HepG2 (cell line): ENCODE data around the gene MYH10. TPM values are rescaled to one million over a fixed set of nuclear protein-coding genes. Genes with fewer than 3 reads are reported as not detected.

ENCODE experiments used
- ATAC-seq: fragments of 200-7000 bp; cut with Tn5 transposase; 3 replicates; pipeline ENCODE4 v1.9.1; 2020; ENCODE audit warnings: mild to moderate bottlenecking, moderate library complexity
- BruUV-seq: library from RNA; stranded (reverse); fragments of 400-500 nt; replicated peaks from 2 replicates; lab custom pipeline; 2021; lab: Mats Ljungman, UMichigan
- CTCF ChIA-PET: fragments of 300-600 bp; formaldehyde crosslinking; extraction: SDS; loops from one replicate; lab custom pipeline; 2021; ENCODE audit warnings: low total read pairs, inconsistent platforms, low intra/inter-chr PET ratio; lab: Yijun Ruan, JAX
- POLR2A ChIA-PET: fragments of 350-600 bp; sonication (Branson Sonifier 250); formaldehyde crosslinking; loops from one replicate; lab custom pipeline; 2020; ENCODE audit warnings: antibody characterized with exemption, inconsistent platforms; lab: Yijun Ruan, JAX
- DNase-seq: peaks from one replicate; pipeline ENCODE4 v3.0.0-alpha.2; 2015; ENCODE audit warnings: low spot score
- FAIRE-seq: peaks from 3 replicates; lab custom pipeline; 2011; peaks lifted over from hg19 to GRCh38; lab: Jason Lieb, UNC
- H2AFZ ChIP-seq: one replicate; pipeline ENCODE4 v1.6.1; 2011; ENCODE audit warnings: low read length, inconsistent platforms
- H3K27ac ChIP-seq: fragments of 300-600 bp; 3 replicates; pipeline ENCODE4 v1.8.0; 2011; ENCODE audit warnings: mixed run types, mild to moderate bottlenecking, mixed read lengths, low read length, inconsistent platforms; ENCODE audit not compliant: insufficient read depth; ENCODE audit errors: extremely low read length
- H3K27me3 ChIP-seq, 2 experiments: fragments of 200-600 bp in 1 of 2; 2 replicates in 1 of 2; 3 replicates in 1 of 2; pipeline versions ENCODE4 v1.6.0 to v1.8.0; 2011; ENCODE audit warnings: low read length in 2 of 2, mild to moderate bottlenecking in 2 of 2, moderate library complexity in 2 of 2, inconsistent platforms in 1 of 2; ENCODE audit not compliant: insufficient read depth in 2 of 2, control insufficient read depth in 1 of 2
- H3K36me3 ChIP-seq, 2 experiments: fragments of 200-600 bp in 1 of 2; replicated peaks in 1 of 2; 2 replicates in 1 of 2; 3 replicates in 1 of 2; pipeline versions ENCODE4 v1.5.1 to v1.8.0; 2011; ENCODE audit warnings: low read length in 2 of 2, inconsistent platforms in 1 of 2; ENCODE audit not compliant: insufficient read depth in 2 of 2, control insufficient read depth in 1 of 2
- H3K4me1 ChIP-seq: 2 replicates; pipeline ENCODE4 v1.5.1; 2012; ENCODE audit warnings: low read length, inconsistent platforms; ENCODE audit not compliant: insufficient read depth
- H3K4me2 ChIP-seq: 2 replicates; pipeline ENCODE4 v1.6.0; 2011; ENCODE audit warnings: low read depth, low read length, inconsistent platforms
- H3K4me3 ChIP-seq, 3 experiments: fragments of 200-600 bp in 1 of 3; sonication (generic), shearing (Covaris generic) in 1 of 3; replicated peaks in 1 of 3; 2 replicates each; pipeline ENCODE4 v1.5.1; 2011 to 2016; ENCODE audit warnings: low read length in 3 of 3, inconsistent platforms in 2 of 3, low read depth in 2 of 3, mild to moderate bottlenecking in 2 of 3, control low read depth in 1 of 3, mixed read lengths in 1 of 3; ENCODE audit not compliant: insufficient read depth in 1 of 3
- H3K79me2 ChIP-seq: one replicate; pipeline ENCODE4 v1.6.1; 2011; ENCODE audit warnings: low read length, inconsistent platforms; ENCODE audit not compliant: insufficient read depth
- H3K9ac ChIP-seq: 2 replicates; pipeline ENCODE4 v1.6.0; 2011; ENCODE audit warnings: mild to moderate bottlenecking, low read depth, low read length, inconsistent platforms; ENCODE audit not compliant: insufficient read depth
- H3K9me3 ChIP-seq: 2 replicates; pipeline ENCODE4 v1.5.1; 2012; ENCODE audit warnings: mild to moderate bottlenecking, low read length
- H4K20me1 ChIP-seq: 2 replicates; pipeline ENCODE4 v1.6.0; 2011; ENCODE audit warnings: inconsistent platforms, mild to moderate bottlenecking, low read length, moderate library complexity; ENCODE audit not compliant: insufficient read depth
- ELF3 ChIP-seq: IDR thresholded peaks from 2 replicates; pipeline ENCODE4 v1.6.1; 2016; ENCODE audit warnings: missing genetic modification reagents, missing compliant biosample characterization
- MAFK ChIP-seq, 2 experiments: IDR thresholded peaks in 1 of 2; conservative IDR thresholded peaks in 1 of 2; 2 replicates each; pipeline ENCODE4 v1.6.1; 2011; ENCODE audit warnings: improper control_type of control experiment in 2 of 2, low read length in 2 of 2
- PRDM10 ChIP-seq: sonication (generic); formaldehyde crosslinking; IDR thresholded peaks from 2 replicates; pipeline ENCODE4 v1.4.0; 2020; ENCODE audit warnings: low read depth, missing genetic modification reagents
- RNF219 ChIP-seq: sonication (generic); formaldehyde crosslinking; IDR thresholded peaks from 2 replicates; pipeline ENCODE4 v1.5.0; 2020; ENCODE audit warnings: mild to moderate bottlenecking, missing genetic modification reagents
- SP4 ChIP-seq: sonication (generic); formaldehyde crosslinking; IDR thresholded peaks from 2 replicates; pipeline ENCODE4 v1.8.1; 2023; ENCODE audit warnings: mild to moderate bottlenecking, missing genetic modification reagents
- ZKSCAN8 ChIP-seq: IDR thresholded peaks from 2 replicates; pipeline ENCODE4 v1.6.1; 2016; ENCODE audit warnings: borderline replicate concordance, missing genetic modification reagents, missing compliant biosample characterization
- ZNF468 ChIP-seq: sonication (generic); formaldehyde crosslinking; IDR thresholded peaks from 2 replicates; pipeline ENCODE4 v1.8.0; 2022; ENCODE audit warnings: mild to moderate bottlenecking, moderate library complexity, missing genetic modification reagents
- ZNF605 ChIP-seq: sonication (generic); formaldehyde crosslinking; IDR thresholded peaks from 2 replicates; pipeline ENCODE4 v1.8.0; 2022; ENCODE audit warnings: mild to moderate bottlenecking, missing genetic modification reagents
- ZNF75D ChIP-seq: sonication (generic); formaldehyde crosslinking; IDR thresholded peaks from 2 replicates; pipeline ENCODE4 v1.8.1; 2023; ENCODE audit warnings: missing genetic modification reagents, mild to moderate bottlenecking, borderline replicate concordance
- ZNF766 ChIP-seq: sonication (generic); formaldehyde crosslinking; IDR thresholded peaks from 2 replicates; pipeline ENCODE4 v1.5.0; 2020; ENCODE audit warnings: missing genetic modification reagents, borderline replicate concordance
- WGBS: methylation state at CpG from one replicate; pipeline ENCODE4 v1.1.6; 2017; ENCODE audit warnings: low lambda C conversion rate; 5-methylcytosine and 5-hydroxymethylcytosine counted together
- in situ Hi-C: cut with HindIII; loops from 2 replicates; pipeline ENCODE4 v1.10.0; 2017; ENCODE audit warnings: low pct_unique_long_range_greater_than_20kb; ENCODE audit not compliant: extremely low pct_ligation_motif_present
- intact Hi-C: fragments of 100-400 bp; cut with micrococcal nuclease; formaldehyde crosslinking; loops from one replicate; pipeline ENCODE4 v1.10.0; 2022; ENCODE audit not compliant: unreplicated experiment
- polyA plus RNA-seq, 8 experiments: library from polyadenylated mRNA; depleted of rRNA in 3 of 8; stranded (reverse) in 7 of 8; unstranded in 1 of 8; fragments of >200 nt; fragmentation: Illumina TruSeq in 4 of 8; extraction: Trizol in 4 of 8; gene quantifications; 2 replicates each; pipeline versions ENCODE4 v1.2.1 to v1.2.3, GENCODE V29; 2011 to 2016; ENCODE audit warnings: low read depth in 4 of 8, missing spikeins in 1 of 8, mixed read lengths in 1 of 8; ENCODE audit not compliant: insufficient read depth in 1 of 8
- total RNA-seq, 5 experiments: library from RNA; depleted of rRNA; stranded (reverse); fragments of >200 nt; fragmentation: Illumina TruSeq; extraction: Trizol; gene quantifications; 2 replicates each; pipeline ENCODE4 v1.2.3, GENCODE V29; 2016; ENCODE audit warnings: low read depth in 1 of 5

The MYH10 gene
- total and polyA plus RNA-seq, 2 of the 13 experiments (the other 11 are each of a cell fraction or from before 2014, with no cell fraction given): 43.4 to 68.6 TPM

- DNase-seq (no peak), ATAC-seq (no peak), FAIRE-seq (no peak)
- WGBS: 97% methylated on average over 10 of the region's 10 CpGs
- no peaks in the 10 kb centered on the region for H3K9me3 ChIP-seq
- BruUV-seq: no TSS peak
- no peak overlapping the region for H3K27ac ChIP-seq
- intact Hi-C loops: no loop called here
- no peak overlapping the region for H2AFZ ChIP-seq
- CTCF ChIA-PET: no interaction called here
- H4K20me1 ChIP-seq: no peaks in the 10 kb centered on the region
- no peaks in the 10 kb centered on the region for H3K79me2 ChIP-seq
- in situ Hi-C loops: no loop called here
- H3K4me1 ChIP-seq: no peaks in the 10 kb centered on the region
- POLR2A ChIA-PET: no interaction called here
- H3K4me2 ChIP-seq: no peak overlapping the region
- H3K27me3 ChIP-seq: no peaks in the 10 kb centered on the region
- peaks cover 18 to 80% of the 10 kb centered on the region in 2 experiments for H3K36me3 ChIP-seq
- no peak overlapping the region for H3K4me3 ChIP-seq
- TF ChIP-seq ELF3 (no peak), ZNF468 (CRISPR knock-in tag) (no peak), ZNF75D (CRISPR knock-in tag) (no peak), ZNF766 (no peak), RNF219 (CRISPR knock-in tag) (no peak), PRDM10 (CRISPR knock-in tag) (no peak), ZNF605 (CRISPR knock-in tag) (no peak), SP4 (CRISPR knock-in tag) (no peak), ZKSCAN8 (no peak), MAFK (conservative IDR thresholded peaks at IDR 0.05 in 1 of 2, IDR thresholded peaks at IDR 0.05 in 1 of 2; ENCODE audit: low read length in 2 of 2) (no peak)
- no peak overlapping the region for H3K9ac ChIP-seq
Observed at GRCh38 chr17:8520981-8521380, 109.5 kb downstream of the MYH10 start.
